Measurements from ENCODE around the gene FBXL16.

DNA sequence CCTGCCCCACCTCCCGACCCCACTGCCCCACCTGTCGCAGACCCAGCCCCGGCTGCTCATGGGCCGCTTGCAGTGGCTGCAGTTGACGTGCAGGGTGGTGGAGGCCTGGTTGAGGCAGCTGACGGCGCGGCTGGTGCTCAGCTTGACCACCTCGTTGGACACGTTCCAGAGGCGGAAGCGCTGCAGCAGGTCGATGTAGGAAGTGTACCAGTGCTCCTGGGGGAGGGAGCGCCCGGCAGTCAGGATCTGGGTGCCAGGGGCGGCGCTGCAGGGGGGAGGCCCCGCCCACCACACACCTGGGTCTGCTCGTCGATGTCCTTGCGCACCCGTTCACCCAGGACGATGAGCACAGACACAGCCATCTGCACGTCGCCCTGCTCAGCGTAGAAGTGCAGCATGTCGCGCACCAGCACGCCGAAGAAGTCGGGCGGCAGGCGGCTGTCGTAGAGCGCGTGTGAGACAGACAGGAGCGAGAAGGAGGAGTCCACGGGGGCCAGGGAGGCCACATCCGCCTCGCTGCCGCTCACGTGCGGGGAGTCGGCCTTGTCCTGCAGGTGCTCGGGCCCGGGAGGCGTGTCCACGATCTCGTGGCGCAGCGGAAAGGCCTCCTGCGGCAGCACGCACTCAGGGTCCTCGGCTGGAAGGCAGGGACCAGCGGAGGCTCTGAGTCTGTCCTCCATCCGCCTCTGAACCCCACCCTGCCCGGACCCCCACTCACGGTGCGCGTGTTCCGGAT, 20.5 kb downstream of the FBXL16 start:
- TF ChIP-seq, protein P1, sequence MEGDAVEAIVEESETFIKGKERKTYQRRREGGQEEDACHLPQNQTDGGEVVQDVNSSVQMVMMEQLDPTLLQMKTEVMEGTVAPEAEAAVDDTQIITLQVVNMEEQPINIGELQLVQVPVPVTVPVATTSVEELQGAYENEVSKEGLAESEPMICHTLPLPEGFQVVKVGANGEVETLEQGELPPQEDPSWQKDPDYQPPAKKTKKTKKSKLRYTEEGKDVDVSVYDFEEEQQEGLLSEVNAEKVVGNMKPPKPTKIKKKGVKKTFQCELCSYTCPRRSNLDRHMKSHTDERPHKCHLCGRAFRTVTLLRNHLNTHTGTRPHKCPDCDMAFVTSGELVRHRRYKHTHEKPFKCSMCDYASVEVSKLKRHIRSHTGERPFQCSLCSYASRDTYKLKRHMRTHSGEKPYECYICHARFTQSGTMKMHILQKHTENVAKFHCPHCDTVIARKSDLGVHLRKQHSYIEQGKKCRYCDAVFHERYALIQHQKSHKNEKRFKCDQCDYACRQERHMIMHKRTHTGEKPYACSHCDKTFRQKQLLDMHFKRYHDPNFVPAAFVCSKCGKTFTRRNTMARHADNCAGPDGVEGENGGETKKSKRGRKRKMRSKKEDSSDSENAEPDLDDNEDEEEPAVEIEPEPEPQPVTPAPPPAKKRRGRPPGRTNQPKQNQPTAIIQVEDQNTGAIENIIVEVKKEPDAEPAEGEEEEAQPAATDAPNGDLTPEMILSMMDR (conservative IDR thresholded peaks at IDR 0.05; ENCODE audit: low read length) = no peak
- TF ChIP-seq EZH2phosphoT487 (IDR thresholded peaks at IDR 0.05; ENCODE audit: borderline replicate concordance) = no peak

All from Loucy (cell line).